Loucy (cell line): Measurements from ENCODE around the gene SULT1C4.

ENCODE experiments used
- EZH2phosphoT487 ChIP-seq: fragments of 200-600 bp; IDR thresholded peaks from 2 replicates; pipeline ENCODE4 v1.6.1; 2018; ENCODE audit warnings: antibody characterized with exemption, mild to moderate bottlenecking, moderate library complexity, borderline replicate concordance
- TF ChIP-seq, protein P1 (sequence below): fragments of 200-600 bp; sonication (generic); conservative IDR thresholded peaks from 2 replicates; pipeline ENCODE4 v1.5.1; 2014; ENCODE audit warnings: mild to moderate bottlenecking, antibody characterized with exemption, low read length

DNA sequence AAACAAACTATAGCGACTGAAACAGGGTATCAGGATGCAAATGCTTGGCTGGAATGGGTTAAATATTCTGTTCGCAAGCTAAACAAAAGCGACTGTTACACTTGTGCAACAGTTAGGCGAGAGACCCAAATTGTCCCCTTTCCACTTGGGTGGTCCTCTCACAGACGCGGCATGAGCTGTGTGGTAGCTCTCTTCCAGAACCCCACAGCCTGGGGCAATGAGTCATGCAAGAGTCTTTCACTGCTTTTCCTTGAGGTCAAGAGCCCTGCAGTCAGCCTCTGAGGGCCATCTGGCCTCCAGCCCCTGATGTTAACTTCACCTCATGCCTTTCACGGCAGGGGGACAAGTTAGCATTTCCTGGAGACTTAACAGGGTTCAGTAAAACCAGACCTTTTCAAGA, 25.7 kb downstream of the SULT1C4 start:
- TF ChIP-seq, protein P1, sequence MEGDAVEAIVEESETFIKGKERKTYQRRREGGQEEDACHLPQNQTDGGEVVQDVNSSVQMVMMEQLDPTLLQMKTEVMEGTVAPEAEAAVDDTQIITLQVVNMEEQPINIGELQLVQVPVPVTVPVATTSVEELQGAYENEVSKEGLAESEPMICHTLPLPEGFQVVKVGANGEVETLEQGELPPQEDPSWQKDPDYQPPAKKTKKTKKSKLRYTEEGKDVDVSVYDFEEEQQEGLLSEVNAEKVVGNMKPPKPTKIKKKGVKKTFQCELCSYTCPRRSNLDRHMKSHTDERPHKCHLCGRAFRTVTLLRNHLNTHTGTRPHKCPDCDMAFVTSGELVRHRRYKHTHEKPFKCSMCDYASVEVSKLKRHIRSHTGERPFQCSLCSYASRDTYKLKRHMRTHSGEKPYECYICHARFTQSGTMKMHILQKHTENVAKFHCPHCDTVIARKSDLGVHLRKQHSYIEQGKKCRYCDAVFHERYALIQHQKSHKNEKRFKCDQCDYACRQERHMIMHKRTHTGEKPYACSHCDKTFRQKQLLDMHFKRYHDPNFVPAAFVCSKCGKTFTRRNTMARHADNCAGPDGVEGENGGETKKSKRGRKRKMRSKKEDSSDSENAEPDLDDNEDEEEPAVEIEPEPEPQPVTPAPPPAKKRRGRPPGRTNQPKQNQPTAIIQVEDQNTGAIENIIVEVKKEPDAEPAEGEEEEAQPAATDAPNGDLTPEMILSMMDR: no peak
- TF ChIP-seq EZH2phosphoT487: no peak
